Gastrocnemius medialis (tissue), 4 donors: ENCODE measurements around the gene TIAM2.

ENCODE experiments used
- POLR2A ChIP-seq, 2 donors: fragments of 450-650 bp; IDR thresholded peaks; one replicate each; pipeline ENCODE4 v1.6.1; 2017; ENCODE audit warnings: antibody characterized with exemption in 2 of 2, mild to moderate bottlenecking in 2 of 2, moderate library complexity in 2 of 2
- TF ChIP-seq, protein P1 (sequence below), 5 experiments: fragments of 450-650 bp in 3 of 5; fragments of 200-600 bp in 2 of 5; sonication (generic) in 2 of 5; IDR thresholded peaks in 4 of 5; conservative IDR thresholded peaks in 1 of 5; 1 replicate in 4 of 5; 2 replicates in 1 of 5; pipeline ENCODE4 v1.5.1; 2016 to 2019; ENCODE audit warnings: antibody characterized with exemption in 5 of 5, mild to moderate bottlenecking in 3 of 5, moderate library complexity in 3 of 5

DNA sequence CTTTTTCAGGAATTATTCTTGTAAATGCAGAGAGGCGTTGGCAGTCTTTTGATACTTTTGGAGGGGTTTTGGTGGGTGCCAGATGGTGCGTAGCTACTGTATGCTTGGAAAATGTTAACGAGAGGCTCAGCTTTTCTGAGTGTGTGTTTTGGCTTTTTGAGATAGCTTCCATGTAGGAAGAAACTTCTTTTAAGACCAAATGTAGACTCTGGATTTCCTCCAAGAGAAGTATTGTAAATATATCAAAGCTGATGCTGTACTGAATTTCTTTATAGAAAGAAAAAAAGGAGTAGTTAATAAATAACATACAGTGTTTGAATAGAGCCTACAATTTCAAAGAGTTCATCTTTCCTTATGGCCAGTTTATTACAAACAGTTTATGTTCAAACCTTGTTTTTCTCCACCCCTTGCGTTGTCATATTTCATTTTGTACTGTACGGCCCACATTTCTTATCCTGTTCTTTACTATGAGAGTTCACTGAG is 16.7 kb downstream of the TIAM2 start:
- TF ChIP-seq, protein P1, sequence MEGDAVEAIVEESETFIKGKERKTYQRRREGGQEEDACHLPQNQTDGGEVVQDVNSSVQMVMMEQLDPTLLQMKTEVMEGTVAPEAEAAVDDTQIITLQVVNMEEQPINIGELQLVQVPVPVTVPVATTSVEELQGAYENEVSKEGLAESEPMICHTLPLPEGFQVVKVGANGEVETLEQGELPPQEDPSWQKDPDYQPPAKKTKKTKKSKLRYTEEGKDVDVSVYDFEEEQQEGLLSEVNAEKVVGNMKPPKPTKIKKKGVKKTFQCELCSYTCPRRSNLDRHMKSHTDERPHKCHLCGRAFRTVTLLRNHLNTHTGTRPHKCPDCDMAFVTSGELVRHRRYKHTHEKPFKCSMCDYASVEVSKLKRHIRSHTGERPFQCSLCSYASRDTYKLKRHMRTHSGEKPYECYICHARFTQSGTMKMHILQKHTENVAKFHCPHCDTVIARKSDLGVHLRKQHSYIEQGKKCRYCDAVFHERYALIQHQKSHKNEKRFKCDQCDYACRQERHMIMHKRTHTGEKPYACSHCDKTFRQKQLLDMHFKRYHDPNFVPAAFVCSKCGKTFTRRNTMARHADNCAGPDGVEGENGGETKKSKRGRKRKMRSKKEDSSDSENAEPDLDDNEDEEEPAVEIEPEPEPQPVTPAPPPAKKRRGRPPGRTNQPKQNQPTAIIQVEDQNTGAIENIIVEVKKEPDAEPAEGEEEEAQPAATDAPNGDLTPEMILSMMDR (IDR thresholded peaks at IDR 0.05 in 4 of 5, conservative IDR thresholded peaks at IDR 0.05 in 1 of 5), result no peak
- no peak for TF ChIP-seq POLR2A (IDR thresholded peaks at IDR 0.05)
